Mesendoderm (in vitro differentiated cells): ENCODE measurements around the gene MCF2L. TPM values are rescaled to one million over a fixed set of nuclear protein-coding genes. Genes with fewer than 3 reads are reported as not detected.

Experiments
- DNase-seq: peaks from one replicate; pipeline ENCODE4 v3.0.0; 2013
- H2AK5ac ChIP-seq: 2 replicates; pipeline ENCODE4 v1.6.1; 2013; ENCODE audit warnings: low read length, inconsistent platforms
- H2BK120ac ChIP-seq: 2 replicates; pipeline ENCODE4 v1.6.1; 2013; ENCODE audit warnings: low read depth, mild to moderate bottlenecking, low read length, moderate library complexity, mixed read lengths
- H2BK15ac ChIP-seq: replicated peaks from 2 replicates; pipeline ENCODE4 v1.6.1; 2013; ENCODE audit warnings: low read depth, mild to moderate bottlenecking, moderate library complexity
- H2BK5ac ChIP-seq: 2 replicates; pipeline ENCODE4 v1.6.1; 2013; ENCODE audit warnings: low read length, inconsistent platforms
- H3K18ac ChIP-seq: 2 replicates; pipeline ENCODE4 v1.6.1; 2013; ENCODE audit warnings: mild to moderate bottlenecking, low read length, mixed read lengths
- H3K23ac ChIP-seq: one replicate; pipeline ENCODE4 v1.6.1; 2013; ENCODE audit warnings: low read length
- H3K27ac ChIP-seq: 2 replicates; pipeline ENCODE4 v1.5.1; 2013; ENCODE audit warnings: low read depth, mild to moderate bottlenecking, inconsistent platforms, low read length, moderate library complexity
- H3K27me3 ChIP-seq: 2 replicates; pipeline ENCODE4 v1.6.1; 2013; ENCODE audit warnings: low read length, control low read depth, mild to moderate bottlenecking, inconsistent platforms; ENCODE audit not compliant: insufficient read depth, poor library complexity
- H3K36me3 ChIP-seq: 2 replicates; pipeline ENCODE4 v1.6.1; 2013; ENCODE audit warnings: low read length, inconsistent platforms; ENCODE audit not compliant: control insufficient read depth, insufficient read depth
- H3K4ac ChIP-seq: one replicate; pipeline ENCODE4 v1.6.1; 2013; ENCODE audit warnings: low read depth, mild to moderate bottlenecking, low read length, moderate library complexity
- H3K4me1 ChIP-seq: 2 replicates; pipeline ENCODE4 v1.6.1; 2013; ENCODE audit warnings: low read depth, low read length, inconsistent platforms; ENCODE audit not compliant: control insufficient read depth
- H3K4me2 ChIP-seq: 2 replicates; pipeline ENCODE4 v1.6.1; 2013; ENCODE audit warnings: low read length
- H3K4me3 ChIP-seq: 2 replicates; pipeline ENCODE4 v1.5.1; 2013; ENCODE audit warnings: mild to moderate bottlenecking, low read length
- H3K56ac ChIP-seq: one replicate; pipeline ENCODE4 v1.6.1; 2013; ENCODE audit warnings: low read length
- H3K79me1 ChIP-seq: 2 replicates; pipeline ENCODE4 v1.6.1; 2013; ENCODE audit warnings: low read length, inconsistent platforms
- H3K79me2 ChIP-seq: 2 replicates; pipeline ENCODE4 v1.6.1; 2013; ENCODE audit warnings: mild to moderate bottlenecking, low read length; ENCODE audit not compliant: control insufficient read depth, insufficient read depth
- H3K9ac ChIP-seq: 2 replicates; pipeline ENCODE4 v1.6.1; 2013; ENCODE audit warnings: low read length, inconsistent platforms
- H4K5ac ChIP-seq: one replicate; pipeline ENCODE4 v1.6.1; 2013; ENCODE audit warnings: low read length
- H4K8ac ChIP-seq: one replicate; pipeline ENCODE4 v1.6.1; 2013; ENCODE audit warnings: low read depth, mild to moderate bottlenecking, control low read depth, low read length, moderate library complexity
- WGBS: extraction: QIAGEN DNeasy Blood & Tissue Kit; methylation state at CpG from one replicate; pipeline ENCODE4 v1.1.7; 2013; ENCODE audit warnings: low lambda C conversion rate, missing lambda C conversion rate; ENCODE audit not compliant: insufficient coverage; ENCODE audit errors: extremely low coverage; 5-methylcytosine and 5-hydroxymethylcytosine counted together
- polyA plus RNA-seq, 2 experiments: library from polyadenylated mRNA; stranded (reverse); fragments of 200-250 nt; gene quantifications; one replicate each; pipeline ENCODE4 v1.2.3, GENCODE V29; 2013

Gene MCF2L
- polyA plus RNA-seq (2013, experiment 1 of 2): 2.9 TPM
- 3.2 TPM for polyA plus RNA-seq (2013, experiment 2 of 2)

DNA sequence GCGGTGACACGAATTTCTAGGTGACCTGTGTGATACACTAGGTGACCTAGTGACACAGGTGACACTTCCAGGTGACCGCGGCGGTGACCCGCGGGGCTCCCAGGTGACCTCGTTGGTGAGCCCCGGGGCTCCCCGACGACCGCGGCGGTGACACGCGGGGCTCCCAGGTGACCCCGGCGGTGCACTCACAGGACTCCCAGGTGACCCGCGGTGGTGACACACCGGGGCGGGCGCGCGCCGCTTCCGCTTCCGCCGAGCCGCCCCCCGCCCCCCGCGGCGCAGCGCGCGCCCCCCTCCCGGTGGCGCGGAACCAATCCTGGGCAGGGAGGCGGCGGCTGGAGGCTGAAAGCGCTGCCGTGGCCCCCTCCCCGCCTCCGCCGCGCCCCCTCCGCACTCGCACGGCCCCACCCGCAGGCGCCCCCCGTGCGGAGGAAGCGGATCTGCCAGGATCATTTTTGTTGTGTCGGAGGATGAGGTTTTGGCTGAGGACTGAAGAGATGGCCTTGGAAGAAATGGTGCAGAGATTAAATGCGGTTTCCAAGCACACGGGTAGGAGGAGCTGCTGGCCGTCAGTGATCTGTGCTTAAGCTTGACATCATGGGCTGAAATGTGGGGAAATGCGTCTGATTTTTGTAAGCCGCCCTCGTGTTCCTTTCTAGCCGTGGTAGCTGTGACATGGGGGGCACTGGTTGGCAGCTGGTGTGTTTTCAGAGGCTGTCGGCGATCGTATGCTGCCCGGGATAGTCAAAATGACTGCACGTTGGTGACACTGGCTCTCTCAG is at the start of gene MCF2L:
TSS of gene MCF2L (plus strand) at position 305 of the 782 bp plus-strand sequence. CDS start at position 471, 166 bp downstream.
- no peak within 1 kb of the TSS for H4K8ac ChIP-seq
- H2BK120ac ChIP-seq: no peak within 1 kb of the TSS
- no peak within 1 kb of the TSS for H3K27ac ChIP-seq
- no peak within 1 kb of the TSS for H2BK15ac ChIP-seq
- H3K23ac ChIP-seq: no peak within 1 kb of the TSS
- H3K4ac ChIP-seq: no peak within 1 kb of the TSS
- peak within 1 kb of the TSS; percentile 51 for H3K4me3 ChIP-seq
- no peak within 1 kb of the TSS for H4K5ac ChIP-seq
- peak within 1 kb of the TSS; percentile 88 for H3K56ac ChIP-seq
- no peaks in the 10 kb centered on the region for H3K4me1 ChIP-seq
- H2BK5ac ChIP-seq: no peak within 1 kb of the TSS
- H3K79me2 ChIP-seq: no peaks in the 10 kb centered on the region
- H3K79me1 ChIP-seq: no peaks in the 10 kb centered on the region
- H3K9ac ChIP-seq: peak within 1 kb of the TSS; percentile 63
- H3K36me3 ChIP-seq: no peaks in the 10 kb centered on the region
- no peak within 1 kb of the TSS for H2AK5ac ChIP-seq
- H3K4me2 ChIP-seq: peak within 1 kb of the TSS; percentile 85
- no peaks in the 10 kb centered on the region for H3K27me3 ChIP-seq
- DNase-seq: peak; percentile 74
- no peak within 1 kb of the TSS for H3K18ac ChIP-seq
- WGBS: no CpG with 5 or more reads among the region's 69 CpGs

- Histone ChIP-seq H2BK5ac (no peak overlapping the region), H3K18ac (no peak overlapping the region), H3K4me3 (no peak overlapping the region), H3K27me3 (no peaks in the 10 kb centered on the region), H3K79me2 (no peaks in the 10 kb centered on the region), H3K56ac (no peak overlapping the region), H3K27ac (no peak overlapping the region), H3K23ac (no peak overlapping the region), H4K8ac (no peak overlapping the region), H3K9ac (no peak overlapping the region), H3K36me3 (no peaks in the 10 kb centered on the region), H3K79me1 (no peaks in the 10 kb centered on the region), H4K5ac (no peak overlapping the region), H3K4ac (no peak overlapping the region), H2BK15ac (no peak overlapping the region), H2BK120ac (no peak overlapping the region), H3K4me1 (peaks cover 3% of the 10 kb centered on the region), H2AK5ac (no peak overlapping the region), H3K4me2 (no peak overlapping the region)
- WGBS: no CpG with 5 or more reads among the region's 12 CpGs
- no peak for DNase-seq
Measured at GRCh38 chr13:112923962-112924361, 45.1 kb upstream of the MCF2L start.

DNA sequence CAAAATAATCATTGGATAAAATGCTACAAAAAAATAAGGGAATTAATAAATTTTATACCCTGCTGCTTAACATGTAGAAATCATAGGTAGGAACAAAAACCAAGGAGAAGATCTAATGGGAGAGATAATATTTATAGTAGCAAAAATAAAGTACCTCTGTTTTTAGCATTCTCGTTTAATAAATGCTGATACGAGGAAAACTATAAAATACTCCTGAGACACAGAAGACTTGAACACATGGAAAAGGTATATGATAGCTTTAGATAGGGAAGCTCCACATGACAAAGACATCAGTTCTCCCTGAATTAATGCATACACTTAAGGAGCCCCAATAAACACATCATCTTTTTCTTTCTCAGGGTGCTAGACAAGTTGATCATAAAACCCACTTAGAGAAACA is 44.6 kb upstream of the MCF2L start:
- WGBS: no CpG with 5 or more reads among the region's 2 CpGs
- H2BK120ac ChIP-seq: no peak overlapping the region
- no peak overlapping the region for H4K5ac ChIP-seq
- H4K8ac ChIP-seq: no peak overlapping the region
- no peak overlapping the region for H2AK5ac ChIP-seq
- H2BK5ac ChIP-seq: no peak overlapping the region
- no peak for DNase-seq
- H3K36me3 ChIP-seq: no peaks in the 10 kb centered on the region
- no peaks in the 10 kb centered on the region for H3K27me3 ChIP-seq
- no peak overlapping the region for H3K27ac ChIP-seq
- H3K4me3 ChIP-seq: no peak overlapping the region
- H3K79me1 ChIP-seq: no peaks in the 10 kb centered on the region
- H2BK15ac ChIP-seq: no peak overlapping the region
- no peak overlapping the region for H3K9ac ChIP-seq
- H3K18ac ChIP-seq: no peak overlapping the region
- no peak overlapping the region for H3K56ac ChIP-seq
- H3K4me2 ChIP-seq: no peak overlapping the region
- H3K79me2 ChIP-seq: no peaks in the 10 kb centered on the region
- H3K4ac ChIP-seq: no peak overlapping the region
- no peak overlapping the region for H3K23ac ChIP-seq
- H3K4me1 ChIP-seq: peaks cover 6% of the 10 kb centered on the region

DNA sequence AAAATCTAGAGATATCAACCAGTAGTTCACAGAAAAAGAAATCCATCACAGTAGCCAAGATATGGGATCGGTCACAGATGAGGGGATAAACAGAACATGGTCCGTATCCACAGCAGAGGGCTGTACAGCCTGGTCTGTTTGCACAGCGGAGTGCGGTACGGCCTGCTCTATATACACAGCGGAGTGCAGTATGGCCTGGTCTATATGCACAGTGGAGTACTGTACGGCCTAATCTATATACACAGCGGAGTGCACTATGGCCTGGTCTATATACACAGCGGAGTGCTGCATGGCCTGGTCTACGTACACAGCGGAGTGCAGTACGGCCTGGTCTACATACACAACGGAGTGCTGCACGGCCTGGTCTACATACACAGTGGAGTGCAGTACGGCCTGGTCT is 43.0 kb upstream of the MCF2L start:
- Histone ChIP-seq H4K8ac (no peak overlapping the region), H3K79me2 (no peaks in the 10 kb centered on the region), H3K27me3 (no peaks in the 10 kb centered on the region), H2BK120ac (no peak overlapping the region), H3K4me3 (no peak overlapping the region), H3K4ac (no peak overlapping the region), H4K5ac (no peak overlapping the region), H3K27ac (no peak overlapping the region), H2BK5ac (no peak overlapping the region), H3K79me1 (no peaks in the 10 kb centered on the region), H3K18ac (no peak overlapping the region), H2BK15ac (no peak overlapping the region), H3K4me2 (no peak overlapping the region), H2AK5ac (no peak overlapping the region), H3K36me3 (no peaks in the 10 kb centered on the region), H3K4me1 (peaks cover 6% of the 10 kb centered on the region), H3K56ac (no peak overlapping the region), H3K23ac (no peak overlapping the region), H3K9ac (no peak overlapping the region)
- WGBS: no CpG with 5 or more reads among the region's 15 CpGs
- DNase-seq: no peak

DNA sequence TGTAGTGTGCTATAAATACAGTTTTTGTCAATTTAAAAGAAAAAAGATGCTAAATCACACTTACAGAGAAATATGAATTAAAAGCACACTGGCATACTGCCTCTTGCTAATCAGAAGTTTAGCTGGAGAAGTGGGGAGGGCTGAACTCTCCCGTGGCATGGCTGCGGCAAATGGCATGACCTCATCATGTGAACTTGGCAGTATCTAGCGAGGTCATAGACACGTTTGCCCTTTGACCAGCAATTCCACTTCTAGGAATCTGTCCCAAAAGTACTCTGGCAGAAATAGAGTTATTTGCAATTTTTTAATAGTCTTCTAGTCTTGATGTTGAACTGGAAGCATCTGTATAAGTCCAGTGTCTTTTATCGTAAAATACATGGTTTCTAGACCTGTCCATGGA is 42.0 kb upstream of the MCF2L start:
- no peaks in the 10 kb centered on the region for H3K27me3 ChIP-seq
- H2BK5ac ChIP-seq: no peak overlapping the region
- H3K36me3 ChIP-seq: no peaks in the 10 kb centered on the region
- no peak for DNase-seq
- no peak overlapping the region for H3K23ac ChIP-seq
- no peak overlapping the region for H3K4me3 ChIP-seq
- H3K27ac ChIP-seq: no peak overlapping the region
- no peaks in the 10 kb centered on the region for H3K79me1 ChIP-seq
- no peak overlapping the region for H3K4ac ChIP-seq
- H3K4me2 ChIP-seq: no peak overlapping the region
- H2AK5ac ChIP-seq: no peak overlapping the region
- no peak overlapping the region for H3K9ac ChIP-seq
- no peak overlapping the region for H3K56ac ChIP-seq
- no peak overlapping the region for H2BK15ac ChIP-seq
- no CpG with 5 or more reads among the region's 5 CpGs for WGBS
- H3K4me1 ChIP-seq: peaks cover 6% of the 10 kb centered on the region
- H3K79me2 ChIP-seq: no peaks in the 10 kb centered on the region
- H3K18ac ChIP-seq: no peak overlapping the region
- H4K5ac ChIP-seq: no peak overlapping the region
- H4K8ac ChIP-seq: no peak overlapping the region
- no peak overlapping the region for H2BK120ac ChIP-seq
